SW 1271 (cell line): ENCODE results near the gene TNFAIP8L1.

Source experiments
- DNase-seq, 2 experiments: peaks; one replicate each; lab custom pipeline; 2025; lab: John Stamatoyannopoulos, UW

Gene TNFAIP8L1

DNA sequence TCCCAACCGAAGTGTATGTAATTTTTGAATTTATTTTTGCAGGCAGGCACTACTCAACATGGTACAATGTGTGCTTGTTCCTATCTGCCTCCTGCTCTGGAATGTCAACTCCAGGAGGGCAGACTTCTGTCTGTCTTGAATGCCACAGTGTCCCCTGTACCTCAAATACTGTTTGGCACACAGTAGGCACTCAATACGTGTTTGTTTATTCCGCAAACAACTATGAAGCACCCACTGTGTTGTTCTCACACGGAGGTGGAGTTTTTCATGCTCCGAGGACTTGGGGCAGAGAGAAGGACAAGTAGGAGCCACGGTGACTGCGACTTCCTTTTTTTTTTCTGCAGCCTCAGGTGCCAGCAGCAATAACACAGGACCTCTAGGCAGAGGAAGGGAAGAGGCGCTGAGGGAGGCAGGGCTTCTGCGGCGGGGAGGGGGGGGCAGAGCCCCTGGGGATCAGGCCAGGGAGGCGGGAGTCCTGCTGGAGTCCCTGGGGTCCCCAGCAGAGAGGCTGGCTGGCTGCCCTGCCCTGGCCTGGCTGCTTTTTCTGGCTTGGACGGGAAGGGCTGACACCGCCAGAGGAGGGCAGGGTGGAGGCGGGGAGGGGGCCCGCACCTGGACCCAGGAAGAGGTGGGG is 29.3 kb upstream of the TNFAIP8L1 start:
- DNase-seq = no peak

DNA sequence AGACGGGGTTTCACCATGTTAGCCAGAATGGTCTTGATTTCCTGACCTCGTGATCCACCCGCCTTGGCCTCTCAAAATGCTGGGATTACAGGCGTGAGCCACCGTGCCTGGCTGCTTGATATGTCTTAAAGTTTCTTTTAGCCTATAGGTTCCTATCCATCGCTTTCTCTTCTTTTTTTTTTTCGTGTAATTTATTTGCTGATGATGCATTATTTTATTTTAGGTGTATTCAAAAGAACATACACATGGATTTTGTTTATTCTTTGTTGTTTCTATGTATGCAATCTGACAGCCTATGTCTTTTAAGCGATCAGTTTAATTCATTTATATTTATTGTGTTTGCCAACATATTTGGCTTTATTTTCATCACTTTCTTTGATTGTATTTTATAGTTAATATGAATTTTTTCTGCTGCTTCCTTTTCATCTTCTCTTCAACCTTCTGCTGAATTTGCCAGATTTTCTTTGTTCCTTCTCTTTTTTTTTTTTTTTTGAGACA is 26.0 kb upstream of the TNFAIP8L1 start:
- DNase-seq = no peak

DNA sequence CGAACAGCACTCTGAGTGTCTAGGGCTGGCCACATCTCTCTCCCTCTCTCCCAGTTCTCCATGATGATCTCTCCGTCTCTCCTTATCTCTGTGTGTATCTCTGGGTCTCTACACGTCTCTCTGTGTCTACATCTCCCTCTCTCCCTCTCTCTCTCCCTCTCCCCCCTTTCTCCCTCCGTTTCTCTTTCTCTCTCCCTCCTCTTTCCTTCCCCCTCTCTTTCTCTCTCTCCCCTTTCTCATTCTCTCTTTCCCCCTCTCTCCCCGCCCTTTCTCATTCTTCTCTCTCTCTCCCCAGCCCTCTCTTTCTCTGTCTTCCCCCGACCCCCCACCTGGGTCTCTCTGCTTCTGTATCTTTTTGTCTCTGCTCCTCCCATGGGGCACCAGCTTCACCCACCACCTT is 21.3 kb upstream of the TNFAIP8L1 start:
- no peak for DNase-seq

DNA sequence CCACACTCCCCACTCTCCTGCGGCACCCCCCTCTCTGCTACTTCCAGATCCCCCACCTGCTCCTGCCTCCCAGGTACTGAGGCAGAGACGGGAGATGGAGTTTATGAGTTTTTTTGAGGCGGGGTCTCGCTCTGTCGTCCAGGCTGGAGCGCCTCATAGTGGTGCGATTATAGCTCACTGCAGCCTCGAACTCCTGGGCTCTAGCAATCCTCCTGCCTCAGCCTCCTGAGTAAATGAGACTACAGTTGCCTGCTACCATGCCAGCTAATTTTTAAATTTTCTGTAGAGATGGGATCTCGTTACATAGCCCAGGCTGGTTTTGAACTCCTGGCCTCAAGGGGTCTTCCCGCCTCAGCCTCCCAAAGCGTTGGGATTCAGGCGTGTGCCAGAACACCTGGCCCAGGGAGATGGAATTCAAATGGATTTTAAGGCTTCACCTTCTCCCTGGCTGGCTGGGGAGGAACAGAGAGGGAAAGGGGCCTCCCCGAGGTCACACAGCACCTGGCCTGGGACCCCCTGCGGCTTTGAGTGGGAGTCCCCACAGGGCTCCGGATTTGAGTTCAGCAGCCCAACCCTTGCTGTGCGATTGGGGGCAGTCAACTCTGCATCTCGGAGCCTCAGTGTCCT is 19.5 kb upstream of the TNFAIP8L1 start:
- DNase-seq = no peak

DNA sequence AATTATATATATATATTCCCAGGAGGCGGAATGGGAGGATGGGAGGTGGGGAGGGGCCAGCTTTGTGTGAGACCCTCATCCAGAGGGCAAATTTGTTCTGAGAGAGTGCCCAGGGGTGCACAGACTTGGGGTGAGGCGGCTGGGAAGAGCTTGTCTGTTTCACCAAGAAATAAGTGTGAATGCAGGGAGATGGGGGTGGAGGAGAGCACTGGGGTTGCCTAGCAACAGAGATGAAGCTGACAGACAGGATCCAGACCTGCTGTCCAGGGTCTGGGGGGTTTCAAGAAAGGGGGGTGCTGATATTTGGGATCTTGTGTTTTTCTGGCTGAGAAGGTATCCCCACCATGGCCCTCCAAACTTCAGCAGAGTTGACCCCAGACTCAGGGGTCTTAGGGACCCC is 18.6 kb upstream of the TNFAIP8L1 start:
- DNase-seq = no peak

DNA sequence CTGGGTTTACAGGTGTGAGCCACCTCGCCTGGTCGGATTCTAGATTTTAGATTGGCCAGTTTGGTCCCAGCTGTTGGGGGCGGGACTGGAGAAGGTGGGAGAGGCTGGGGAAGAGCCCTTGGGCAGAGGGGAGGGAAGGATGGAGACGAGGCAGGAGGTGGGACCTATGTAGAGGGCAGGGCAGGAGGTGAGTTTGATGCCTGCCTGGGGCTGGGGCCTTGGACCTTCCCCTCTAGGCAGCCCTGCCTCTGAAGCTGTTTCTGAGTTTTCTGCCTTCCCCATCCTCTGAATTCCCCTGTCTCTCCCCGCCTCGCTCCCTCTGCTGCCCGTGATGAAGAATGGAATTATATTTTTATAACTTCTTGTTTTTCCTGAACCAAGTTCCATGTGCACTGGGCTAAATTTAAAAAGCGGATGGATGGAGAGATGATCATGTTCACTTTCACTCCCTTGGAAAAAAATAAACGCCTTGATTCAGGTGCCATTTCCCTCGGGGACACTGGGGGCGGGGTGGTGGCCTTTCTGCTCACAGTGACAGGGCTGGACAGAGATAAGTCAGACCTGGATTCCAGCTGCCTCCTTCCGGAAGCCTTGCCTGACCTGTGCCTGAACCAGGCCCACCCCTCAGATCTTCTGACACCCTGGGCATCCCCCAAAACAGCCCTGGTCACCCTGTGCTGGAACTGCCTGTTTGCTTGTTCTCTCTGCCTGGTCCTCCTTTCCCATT is 16.5 kb upstream of the TNFAIP8L1 start:
- DNase-seq = no peak

DNA sequence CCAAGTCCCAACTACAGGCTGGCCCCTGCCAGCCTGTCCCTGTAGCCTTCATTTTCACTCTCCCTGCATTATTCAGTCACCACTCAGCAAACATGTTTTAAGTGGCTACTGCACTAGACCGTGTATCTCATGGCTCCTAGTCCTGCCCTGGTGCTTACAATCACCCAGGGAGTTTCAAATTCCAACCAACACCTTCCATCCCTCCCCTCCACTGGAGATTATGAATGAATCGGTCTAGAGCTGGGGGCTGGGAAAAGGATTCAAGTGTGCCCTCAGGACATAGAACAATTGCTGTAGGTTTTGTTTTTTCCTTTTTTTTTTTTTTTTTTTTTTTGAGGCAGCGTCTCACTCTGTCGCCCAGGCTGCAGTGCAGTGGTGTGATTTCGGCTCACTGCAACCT is 15.0 kb upstream of the TNFAIP8L1 start:
- DNase-seq = no peak

DNA sequence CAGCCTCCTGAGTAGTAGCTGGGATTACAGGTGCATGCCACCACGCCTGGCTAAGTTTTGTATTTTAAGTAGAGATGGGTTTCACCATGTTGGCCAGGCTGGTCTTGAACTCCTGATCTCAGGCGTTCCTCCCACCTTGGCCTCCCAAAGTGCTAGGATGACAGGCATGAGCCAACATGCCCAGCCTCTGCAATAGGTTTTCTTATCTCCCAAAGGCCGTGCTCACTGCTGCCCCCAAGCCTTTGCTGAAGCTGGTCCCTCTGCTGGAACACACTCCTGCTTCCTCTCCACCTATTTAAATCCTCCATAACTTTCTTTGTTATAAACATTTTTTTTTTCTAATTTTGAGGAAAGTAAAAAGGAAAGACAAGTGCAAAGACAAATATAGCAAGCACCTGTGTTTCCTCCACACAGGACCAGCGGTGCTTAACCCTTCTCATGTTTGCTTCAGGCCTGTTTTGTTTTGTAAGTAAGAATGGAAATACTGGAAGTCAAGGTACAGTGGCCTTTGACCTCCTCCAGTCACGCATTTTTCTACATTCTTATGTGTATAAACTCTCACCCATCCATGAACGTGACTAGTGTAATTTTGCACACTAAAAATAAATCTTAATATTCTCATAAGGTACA is 14.5 kb upstream of the TNFAIP8L1 start:
- peak in 1 of 2 experiments; percentile 52 for DNase-seq

DNA sequence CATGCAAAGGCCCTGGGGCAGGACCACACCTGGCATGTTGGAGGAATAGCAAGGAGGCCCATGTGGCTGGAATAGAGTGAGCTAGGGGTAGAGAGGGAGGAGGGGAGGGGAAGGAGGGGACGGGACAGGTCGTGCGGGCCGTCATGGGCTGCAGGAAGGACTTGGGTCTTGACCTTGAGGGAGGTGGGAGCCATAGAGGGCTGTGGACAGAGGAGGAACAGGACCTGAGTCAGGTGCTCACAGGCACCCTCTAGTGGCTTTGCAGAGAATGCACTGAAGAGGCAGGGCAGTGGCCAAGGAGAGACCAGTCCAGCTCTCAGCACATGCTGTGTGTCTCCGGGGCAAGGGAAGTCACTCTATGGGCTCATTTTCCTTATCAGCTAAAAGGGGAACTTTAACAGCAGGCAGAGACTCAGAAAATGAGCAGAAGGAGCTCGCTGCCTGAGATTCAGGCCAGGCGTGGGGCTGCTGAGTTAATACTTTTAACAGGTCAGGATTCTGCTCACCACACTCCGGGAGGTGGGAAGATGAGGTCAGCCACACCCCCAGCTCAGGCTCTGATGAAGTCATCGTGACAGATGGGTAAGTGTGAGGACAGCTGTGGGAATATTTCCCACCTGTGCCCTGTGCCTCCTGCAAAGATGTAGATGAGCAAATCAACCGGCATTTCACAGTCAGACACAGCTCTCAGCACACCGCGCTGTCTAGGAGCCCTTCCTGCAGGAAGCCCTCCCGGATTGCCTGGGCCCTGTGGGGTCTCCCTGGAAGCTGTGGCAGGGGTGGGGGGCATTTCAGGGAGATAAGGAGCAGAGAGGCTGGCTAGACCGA is 6.0 kb upstream of the TNFAIP8L1 start:
- DNase-seq = peak; percentile 61 to 90

DNA sequence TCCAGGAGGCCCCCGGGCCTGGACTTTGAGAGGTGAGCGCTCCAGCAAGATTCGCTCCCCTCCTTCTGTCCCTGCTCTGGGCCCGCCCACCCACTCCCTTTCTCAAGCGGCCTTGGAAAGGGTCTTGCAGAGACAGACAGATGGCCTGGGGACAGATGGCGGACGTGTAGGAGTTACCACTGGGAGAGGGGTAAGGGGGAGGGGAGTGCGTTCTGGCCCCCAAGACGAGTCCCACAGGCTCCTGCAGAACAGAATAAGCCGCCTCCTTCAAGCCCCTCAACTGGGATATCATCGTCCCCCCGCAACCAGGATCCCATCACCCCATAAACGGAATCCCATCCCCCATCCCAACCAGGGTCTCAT is 3.6 kb upstream of the TNFAIP8L1 start:
- no peak for DNase-seq

DNA sequence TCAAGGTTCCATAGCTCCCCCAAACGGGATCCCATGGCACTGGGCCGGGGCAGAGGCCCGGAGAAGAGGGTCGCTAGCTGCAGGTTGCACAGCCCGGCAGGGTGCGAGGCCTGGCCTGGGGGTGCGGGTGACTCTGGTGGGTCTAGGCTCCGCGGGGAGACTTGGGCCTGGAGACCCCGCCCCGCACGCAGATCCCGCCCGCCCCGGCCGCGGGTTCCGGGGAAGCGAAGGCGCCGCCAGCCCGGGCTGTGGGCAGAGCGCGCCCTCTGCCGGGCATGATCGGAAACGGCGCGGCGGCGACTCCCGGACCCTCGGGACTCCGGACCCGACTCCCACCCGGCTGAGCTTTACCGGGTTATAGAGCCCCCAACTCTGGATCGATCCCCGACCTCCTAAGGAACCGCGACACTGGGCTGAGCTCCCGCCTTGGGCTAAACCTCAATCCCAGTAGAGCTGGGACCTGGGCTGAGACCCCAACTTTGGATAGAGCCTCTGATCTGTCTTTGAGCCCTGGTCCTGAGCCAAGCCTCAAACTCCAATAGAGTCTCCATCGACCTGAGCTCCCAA is 3.1 kb upstream of the TNFAIP8L1 start:
- DNase-seq = peak in 1 of 2 experiments; percentile 25

DNA sequence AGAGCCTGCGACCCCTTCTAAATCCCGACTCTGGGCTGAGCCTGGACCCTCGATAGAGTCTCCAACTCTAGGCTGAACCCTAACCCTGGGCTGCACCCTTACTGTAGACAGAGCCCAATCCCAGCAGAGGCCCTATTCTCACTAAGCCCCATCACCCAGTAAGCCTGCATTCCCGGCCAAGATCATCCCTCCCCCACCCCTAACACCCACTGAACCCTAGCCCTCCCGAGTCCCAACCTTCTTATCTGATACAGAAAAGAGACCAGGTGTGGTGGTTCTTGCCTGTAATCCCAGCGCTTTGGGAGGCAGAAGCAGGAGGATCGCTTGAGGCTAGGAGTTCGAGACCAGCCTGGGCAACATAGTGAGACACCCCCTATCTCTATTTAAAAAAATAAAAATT is 2.6 kb upstream of the TNFAIP8L1 start:
- no peak for DNase-seq

DNA sequence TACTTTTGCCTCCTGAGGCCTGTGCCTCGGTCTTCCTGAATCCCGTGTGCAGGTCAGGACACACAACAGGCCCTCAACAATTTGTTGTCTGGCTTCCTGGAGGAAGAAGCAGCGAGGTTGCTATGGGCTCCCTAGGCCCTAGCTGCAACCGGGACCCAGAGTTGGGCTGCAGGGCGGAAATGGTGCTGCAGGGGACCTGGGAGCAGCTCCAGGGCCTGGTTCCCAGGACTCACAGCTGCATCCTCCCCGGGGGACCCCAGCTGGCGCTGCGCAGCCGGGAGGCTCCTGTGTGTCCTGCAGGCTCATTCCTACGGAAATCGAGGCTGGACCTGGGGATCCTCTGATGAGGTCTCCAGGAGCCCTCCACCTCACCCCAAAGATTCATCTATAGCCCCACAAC is 999 bp upstream of the TNFAIP8L1 start:
- DNase-seq = no peak

DNA sequence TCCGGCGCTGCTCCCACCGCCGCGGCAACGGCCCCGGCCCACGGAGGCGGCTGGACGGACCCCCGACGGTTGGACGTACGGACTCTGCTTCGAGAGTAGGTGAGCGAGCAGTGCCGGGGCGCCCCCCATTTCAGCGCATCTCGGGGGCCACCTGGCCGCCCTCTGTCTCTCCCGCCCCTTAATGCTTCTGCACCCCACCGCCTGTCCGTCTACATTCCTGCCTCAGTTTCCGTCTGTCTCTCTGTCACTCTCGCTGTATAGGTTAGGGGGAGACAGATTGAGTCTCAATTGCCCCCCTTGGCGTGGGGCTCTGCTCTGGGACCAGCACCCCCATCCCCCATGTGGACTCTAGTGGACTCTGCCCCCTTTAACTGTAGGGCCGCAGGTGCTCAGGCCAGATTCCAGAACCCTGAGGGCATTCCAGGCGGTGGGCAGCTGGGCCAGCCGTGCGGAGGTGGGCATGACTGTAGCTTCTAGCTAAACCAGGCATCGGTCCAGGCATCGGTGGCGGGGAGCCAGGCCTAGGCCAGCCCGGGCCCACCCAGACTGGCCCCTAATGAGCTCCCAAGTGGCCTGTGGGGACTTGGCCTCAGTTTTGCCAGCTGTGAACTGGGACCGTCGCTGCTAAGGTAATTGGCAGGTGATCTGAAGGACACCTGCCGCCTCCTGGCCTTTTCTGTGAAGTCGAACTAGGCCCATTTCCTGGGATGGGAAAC is 373 bp downstream of the TNFAIP8L1 start:
- no peak for DNase-seq

DNA sequence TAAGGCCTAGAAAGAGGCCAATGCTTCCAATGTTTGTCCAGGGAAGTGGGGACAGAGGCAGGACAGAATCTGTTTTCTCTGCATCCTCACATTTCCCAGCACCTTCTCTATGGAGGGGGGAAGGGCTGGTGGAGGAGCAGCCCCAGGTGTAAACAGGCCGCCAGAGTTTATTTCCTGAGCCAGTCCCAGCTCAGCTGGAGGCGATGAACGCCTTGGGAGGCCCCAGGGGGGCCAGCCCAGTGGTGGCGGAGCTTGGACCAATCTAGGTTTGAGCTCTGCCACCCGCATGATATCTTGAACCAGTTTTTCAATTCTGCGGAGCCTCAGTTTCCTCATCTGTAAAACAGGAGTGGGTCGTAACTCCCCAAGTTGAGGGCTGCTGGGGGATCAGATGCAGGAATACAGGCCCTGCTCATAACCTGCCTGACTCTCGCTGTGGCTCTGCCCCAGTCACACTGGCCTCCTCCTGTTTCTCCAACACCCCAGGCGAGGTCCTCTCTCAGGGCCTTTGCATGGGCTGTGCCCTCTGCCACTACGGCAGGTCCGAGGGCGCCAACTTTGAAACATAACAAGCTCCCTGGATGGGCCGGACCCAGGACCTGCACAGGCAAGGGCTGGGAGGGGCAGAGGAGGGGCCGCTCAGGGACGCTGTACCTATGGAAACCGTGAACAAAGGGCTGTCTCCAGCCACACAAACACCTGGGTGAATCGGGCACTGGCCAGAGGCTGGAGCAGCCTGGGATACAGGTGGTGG is 1.1 kb downstream of the TNFAIP8L1 start:
- no peak for DNase-seq

DNA sequence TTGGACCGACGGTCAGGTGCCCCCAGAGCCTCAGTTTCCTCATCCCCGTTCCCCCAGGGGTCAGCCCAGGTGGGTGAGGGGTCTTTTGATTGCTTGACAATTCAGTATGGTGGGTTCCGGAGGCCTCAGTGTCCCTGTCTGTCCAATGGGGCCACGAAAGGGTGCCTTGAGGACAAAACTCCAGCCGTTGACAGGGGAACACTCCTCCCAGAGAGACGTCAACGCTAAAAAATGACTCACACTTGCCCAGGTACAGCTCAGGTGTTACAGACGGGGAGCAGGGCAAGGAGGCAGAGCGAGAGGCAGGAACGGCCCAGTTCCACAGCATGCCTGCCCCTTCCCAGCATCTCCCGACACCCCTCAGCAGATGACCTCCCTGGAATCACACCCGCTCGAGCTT is 1.8 kb downstream of the TNFAIP8L1 start:
- DNase-seq = no peak

DNA sequence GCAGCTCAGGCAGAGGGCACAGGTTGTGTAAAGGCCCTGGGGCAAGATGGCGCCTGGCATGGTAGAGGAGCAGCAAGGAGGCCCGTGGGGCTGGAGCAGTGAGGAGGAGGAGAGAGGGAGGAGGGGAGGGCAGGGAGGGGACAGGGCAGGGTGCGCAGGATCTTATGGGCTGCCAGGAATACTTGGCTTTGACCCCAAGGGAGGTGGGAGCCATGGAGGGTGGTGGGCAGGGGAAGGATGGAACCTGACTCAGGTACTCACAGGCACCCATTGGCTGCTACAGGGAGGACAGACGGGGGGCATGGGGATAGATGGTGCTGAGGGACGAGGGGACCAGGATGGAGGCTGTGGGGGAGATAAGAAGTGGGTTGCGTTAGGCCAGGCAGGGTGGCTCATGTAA is 3.3 kb downstream of the TNFAIP8L1 start:
- DNase-seq = no peak

DNA sequence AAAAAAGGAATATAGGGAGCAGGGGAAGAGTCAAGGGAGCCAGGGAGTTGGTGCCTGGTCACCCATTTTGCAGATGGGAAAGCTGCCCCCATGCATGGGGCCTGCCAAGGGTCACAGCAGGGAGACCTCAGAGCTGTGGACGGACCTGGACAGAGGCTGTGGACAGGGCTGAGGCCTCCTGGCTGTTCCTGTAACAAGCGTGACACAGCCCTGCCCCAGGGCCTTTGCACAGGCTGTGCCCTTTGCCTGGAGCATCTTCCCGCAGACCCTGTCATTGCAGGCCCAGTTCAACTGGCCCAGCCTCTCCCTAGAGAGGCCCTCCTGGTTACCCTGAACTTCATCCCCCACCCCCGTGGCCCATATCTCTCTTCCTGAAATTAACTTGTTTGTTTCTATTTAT is 6.4 kb downstream of the TNFAIP8L1 start:
- no peak for DNase-seq

DNA sequence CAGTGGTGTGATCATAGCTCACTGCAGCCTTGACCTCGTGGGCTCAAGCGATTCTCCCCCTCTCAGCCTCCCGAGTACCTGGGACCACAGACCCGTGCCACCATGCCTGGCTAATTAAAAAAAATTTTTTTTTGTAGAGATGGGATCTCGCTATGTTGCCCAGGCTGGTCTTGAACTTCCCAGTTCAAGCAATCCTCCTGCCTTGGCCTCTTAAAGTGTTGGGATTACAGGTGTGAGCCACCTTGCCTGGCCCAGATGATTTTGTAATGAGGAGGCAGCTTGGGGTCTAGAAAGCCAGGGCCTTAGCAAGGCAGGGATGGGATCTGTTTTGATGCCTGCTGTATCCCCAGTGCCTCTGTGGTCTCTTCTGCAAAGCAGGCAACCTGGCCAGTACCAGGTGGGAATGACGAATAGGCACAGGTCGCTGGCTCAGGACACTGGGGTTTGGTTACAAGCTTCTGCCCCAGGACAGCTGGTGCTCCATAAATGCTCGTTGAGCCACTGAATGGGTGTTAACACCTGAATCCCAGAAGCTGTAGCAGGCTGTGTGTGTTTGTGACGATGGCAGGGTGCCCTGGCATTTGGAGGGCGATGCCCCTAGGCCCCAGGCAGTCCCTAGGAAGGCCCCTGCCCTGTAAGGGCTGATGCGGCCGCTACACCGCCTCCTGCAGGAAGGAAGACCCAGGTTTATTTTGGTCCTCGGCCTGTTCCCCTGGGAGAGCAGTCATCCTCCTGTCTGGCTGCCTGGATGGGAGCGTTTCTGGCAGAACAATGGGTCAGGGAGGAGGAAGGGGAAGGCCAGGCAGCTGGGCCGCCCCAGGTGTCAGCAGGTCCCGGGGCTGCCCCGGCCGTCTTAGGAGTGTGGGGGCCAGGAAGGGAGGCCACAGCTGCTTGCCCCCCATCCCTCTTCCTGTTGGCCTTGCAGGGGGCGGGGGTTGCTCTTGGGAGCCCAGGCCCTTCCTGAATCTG is 8.6 kb downstream of the TNFAIP8L1 start:
- DNase-seq = no peak
